Endometrial microvascular endothelial cells (primary cell): Measurements from ENCODE around the gene IFNL2. TPM values are rescaled to one million over a fixed set of nuclear protein-coding genes. Genes with fewer than 3 reads are reported as not detected.
"Not testable (repeated sequence)": the region's sequence is repeated elsewhere in the genome, so short reads cannot be mapped to it uniquely, and the experiment has no call there.

Experiments
- in situ Hi-C: cut with HindIII; loops from 2 replicates; pipeline ENCODE4 v1.10.0; 2017; ENCODE audit warnings: low sequenced_read_pairs, low pct_unique_long_range_greater_than_20kb; ENCODE audit errors: inconsistent ontology term
- total RNA-seq: library from RNA; depleted of rRNA; stranded (reverse); fragments of >200 nt; gene quantifications from one replicate; pipeline ENCODE4 v1.2.3, GENCODE V29; 2015; ENCODE audit errors: inconsistent ontology term

The IFNL2 gene
- total RNA-seq, 1 donor from 2014 or later = not detected

- in situ Hi-C loops = no loop called here
These were observed 40.5 kb downstream of the IFNL2 start for GRCh38 chr19:39308531-39309304.

- in situ Hi-C loops = not testable (repeated sequence)
These were observed 41.1 kb downstream of the IFNL2 start for GRCh38 chr19:39309305-39309670.

- in situ Hi-C loops = no loop called here
These were observed 42.5 kb downstream of the IFNL2 start for GRCh38 chr19:39310558-39311311.

GRCh38 chr19:39314016-39314728 lies 46.0 kb downstream of the IFNL2 start:
- in situ Hi-C loops = no loop called here

- in situ Hi-C loops = no loop called here
These were observed 47.7 kb downstream of the IFNL2 start for GRCh38 chr19:39315933-39316332.

GRCh38 chr19:39316627-39317321 lies 48.6 kb downstream of the IFNL2 start:
- in situ Hi-C loops = no loop called here

GRCh38 chr19:39317476-39317875 lies 49.3 kb downstream of the IFNL2 start:
- in situ Hi-C loops = no loop called here

GRCh38 chr19:39318071-39318470 lies 49.9 kb downstream of the IFNL2 start:
- in situ Hi-C loops = no loop called here

GRCh38 chr19:39318690-39319089 lies 50.5 kb downstream of the IFNL2 start:
- in situ Hi-C loops = no loop called here

GRCh38 chr19:39319098-39319891 lies 51.1 kb downstream of the IFNL2 start:
- in situ Hi-C loops = no loop called here

Other genes starting within 250 kb of the IFNL2 start
- 8.7 TPM for gene FBXO27, start 235.8 kb upstream of the IFNL2 start, total RNA-seq
- not detected for gene ACP7, start 184.0 kb upstream of the IFNL2 start, total RNA-seq
- gene PAK4, start 142.6 kb upstream of the IFNL2 start, total RNA-seq = 17.9 TPM
- gene NCCRP1, start 71.4 kb upstream of the IFNL2 start, total RNA-seq = not detected
- gene SYCN, start 64.1 kb upstream of the IFNL2 start, total RNA-seq = not detected
- not detected for gene IFNL3, start 23.4 kb upstream of the IFNL2 start, total RNA-seq
- gene IFNL4, start 19.5 kb upstream of the IFNL2 start, total RNA-seq = not detected
- not detected for gene IFNL1, start 28.0 kb downstream of the IFNL2 start, total RNA-seq
- 0.74 TPM for gene LRFN1, start 52.5 kb downstream of the IFNL2 start, total RNA-seq
- 68.0 TPM for gene GMFG, start 67.6 kb downstream of the IFNL2 start, total RNA-seq
- 87.2 TPM for gene SAMD4B, start 74.0 kb downstream of the IFNL2 start, total RNA-seq
- gene PAF1, start 122.7 kb downstream of the IFNL2 start, total RNA-seq = 48.7 TPM
- gene MED29, start 123.0 kb downstream of the IFNL2 start, total RNA-seq = 23.0 TPM
- gene ZFP36, start 138.5 kb downstream of the IFNL2 start, total RNA-seq = 2.8 TPM
- 12.8 TPM for gene PLEKHG2, start 144.3 kb downstream of the IFNL2 start, total RNA-seq
- gene RPS16, start 167.6 kb downstream of the IFNL2 start, total RNA-seq = 1,019 TPM
- gene SUPT5H, start 177.2 kb downstream of the IFNL2 start, total RNA-seq = 64.7 TPM
- gene TIMM50, start 212.4 kb downstream of the IFNL2 start, total RNA-seq = 102 TPM
- 0.19 TPM for gene DLL3, start 230.6 kb downstream of the IFNL2 start, total RNA-seq
- gene SELENOV, start 246.7 kb downstream of the IFNL2 start, total RNA-seq = not detected